ENCODE results near the gene ZNF653. TPM values are rescaled to one million over a fixed set of nuclear protein-coding genes. Genes with fewer than 3 reads are reported as not detected.
A peak's percentile ranks its signal among the peaks of the same experiment; 100 is the strongest.

The ZNF653 gene
- total and polyA plus RNA-seq, 9 of the 15 experiments (the other 6 are each of a cell fraction or from before 2014, with no cell fraction given), result 1.6 to 8.0 (median 4.2) TPM; not detected in 2

GRCh38 chr19:11435057-11435832, 70.4 kb downstream of the ZNF653 start, which contains the start of the genes ODAD3 and PRKCSH (continued):
- no peak for TF ChIP-seq TGIF2 (CRISPR knock-in tag; IDR thresholded peaks at IDR 0.05)
- TF ChIP-seq MEF2D (tag; conservative IDR thresholded peaks at IDR 0.05; ENCODE audit: low read depth), result 0 out of 2 replicates have a peak, but pooled peaks have one; percentile 45
- no peak for TF ChIP-seq DEAF1 (CRISPR knock-in tag; IDR thresholded peaks at IDR 0.05)
- peak; percentile 99 for TF ChIP-seq ZC3H11A (IDR thresholded peaks at IDR 0.05; ENCODE audit: low read depth, low read length)
- TF ChIP-seq SMARCC2 (IDR thresholded peaks at IDR 0.05; ENCODE audit: low read depth), result no peak
- TF ChIP-seq ZNF184 (CRISPR knock-in tag; IDR thresholded peaks at IDR 0.05), result no peak
- no peak for TF ChIP-seq PREB (CRISPR knock-in tag; IDR thresholded peaks at IDR 0.05)
- TF ChIP-seq NR2F6 (CRISPR knock-in tag; IDR thresholded peaks at IDR 0.05), result no peak
- TF ChIP-seq E2F1 (CRISPR knock-in tag; IDR thresholded peaks at IDR 0.05), result peak; percentile 94
- TF ChIP-seq TEAD2 (tag; IDR thresholded peaks at IDR 0.05), result no peak
- TF ChIP-seq MAX (CRISPR knock-in tag; IDR thresholded peaks at IDR 0.05), result peak; percentile 61
- TF ChIP-seq BRF1 (IDR thresholded peaks at IDR 0.05; ENCODE audit: borderline replicate concordance, extremely low read depth, insufficient read length), result no peak
- TF ChIP-seq GTF3C2 (IDR thresholded peaks at IDR 0.05; ENCODE audit: borderline replicate concordance, extremely low read depth, insufficient read length), result no peak
- TF ChIP-seq RBM22 (IDR thresholded peaks at IDR 0.05; ENCODE audit: low read depth, low read length, poor library complexity, severe bottlenecking), result peak; percentile 30
- TF ChIP-seq MAFG (tag; conservative IDR thresholded peaks at IDR 0.05), result no peak
- TF ChIP-seq CBX8 (IDR thresholded peaks at IDR 0.05; ENCODE audit: borderline replicate concordance, extremely low read depth, low read depth, low read length, poor library complexity, severe bottlenecking), result no peak
- TF ChIP-seq ZFP30 (CRISPR knock-in tag; IDR thresholded peaks at IDR 0.05; ENCODE audit: borderline replicate concordance), result no peak

Measured in K562 (cell line).